Subcutaneous abdominal adipose tissue (tissue), 5 donors: ENCODE data around the gene MYOM3.

Experiments used
- H3K27ac ChIP-seq: one replicate; pipeline ENCODE4 v1.7.0; 2013; ENCODE audit warnings: low read depth, mild to moderate bottlenecking, inconsistent platforms, low read length, moderate library complexity
- H3K27me3 ChIP-seq, 5 donors: one replicate each; pipeline ENCODE4 v1.7.0; 2013; ENCODE audit warnings: low read length in 5 of 5, inconsistent platforms in 1 of 5; ENCODE audit not compliant: control insufficient read depth in 5 of 5, insufficient read depth in 4 of 5
- H3K36me3 ChIP-seq, 5 donors: one replicate each; pipeline ENCODE4 v1.7.0; 2013; ENCODE audit warnings: low read length in 5 of 5; ENCODE audit not compliant: control insufficient read depth in 5 of 5, insufficient read depth in 5 of 5
- H3K4me1 ChIP-seq, 5 donors: one replicate each; pipeline ENCODE4 v1.7.0; 2013; ENCODE audit warnings: low read length in 5 of 5, mild to moderate bottlenecking in 3 of 5, moderate library complexity in 1 of 5; ENCODE audit not compliant: control insufficient read depth in 5 of 5, insufficient read depth in 5 of 5
- H3K4me3 ChIP-seq, 5 donors: one replicate each; pipeline ENCODE4 v1.7.0; 2013; ENCODE audit warnings: low read length in 5 of 5, low read depth in 1 of 5
- H3K9ac ChIP-seq, 5 donors: one replicate each; pipeline ENCODE4 v1.7.0; 2013; ENCODE audit warnings: low read length in 5 of 5, mild to moderate bottlenecking in 4 of 5, moderate library complexity in 3 of 5
- H3K9me3 ChIP-seq, 5 donors: one replicate each; pipeline ENCODE4 v1.7.0; 2013; ENCODE audit warnings: low read length in 5 of 5; ENCODE audit not compliant: control insufficient read depth in 5 of 5
- donor health status: healthy.
- donor health status: healthy.
- donor health status: healthy.
- donor health status: healthy.
- donor health status: healthy.

The MYOM3 gene

GRCh38 chr1:24098102-24098501, 13.8 kb downstream of the MYOM3 start:
- Histone ChIP-seq H3K9ac (no peak overlapping the region), H3K4me3 (no peak overlapping the region), H3K36me3 (no peaks in the 10 kb centered on the region), H3K9me3 (no peaks in the 10 kb centered on the region), H3K27ac (no peak overlapping the region), H3K27me3 (peaks cover 0 to 10% (median 3%) of the 10 kb centered on the region in 5 donors), H3K4me1 (peaks cover 0 to 12% (median 10%) of the 10 kb centered on the region in 5 donors)

GRCh38 chr1:24097663-24098062, 14.3 kb downstream of the MYOM3 start:
- no peaks in the 10 kb centered on the region for H3K9me3 ChIP-seq
- peaks cover 0 to 8% (median 6%) of the 10 kb centered on the region in 5 donors for H3K4me1 ChIP-seq
- H3K27me3 ChIP-seq = peaks cover 0 to 10% (median 3%) of the 10 kb centered on the region in 5 donors
- no peak overlapping the region for H3K27ac ChIP-seq
- no peak overlapping the region for H3K9ac ChIP-seq
- H3K4me3 ChIP-seq = no peak overlapping the region
- H3K36me3 ChIP-seq = no peaks in the 10 kb centered on the region

DNA sequence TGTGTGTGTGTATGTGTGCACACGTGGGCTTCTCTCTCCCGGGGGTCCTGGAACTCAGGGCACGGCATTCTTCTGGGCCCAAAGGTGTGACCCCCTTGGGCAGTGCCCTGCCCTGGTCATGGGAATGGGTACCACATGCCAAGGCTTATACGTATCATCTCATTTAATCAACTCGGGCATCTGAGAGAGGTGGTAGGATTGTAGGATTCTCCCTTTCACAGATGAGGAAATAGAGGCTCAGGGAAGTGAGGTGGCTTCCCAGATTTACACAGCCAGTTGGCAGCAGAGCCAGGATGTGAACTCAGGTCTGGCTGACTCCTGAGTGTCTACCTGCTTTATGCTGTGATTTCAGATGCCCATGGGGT, 15.2 kb downstream of the MYOM3 start:
- Histone ChIP-seq H3K9me3 (no peaks in the 10 kb centered on the region), H3K27me3 (peaks cover 0 to 10% (median 3%) of the 10 kb centered on the region in 5 donors), H3K27ac (no peak overlapping the region), H3K4me1 (no peaks in the 10 kb centered on the region), H3K9ac (no peak overlapping the region), H3K36me3 (no peaks in the 10 kb centered on the region), H3K4me3 (no peak overlapping the region)

GRCh38 chr1:24096009-24096738, 15.8 kb downstream of the MYOM3 start:
- Histone ChIP-seq H3K4me3 (no peak overlapping the region), H3K9ac (no peak overlapping the region), H3K9me3 (no peaks in the 10 kb centered on the region), H3K27ac (no peak overlapping the region), H3K27me3 (peaks cover 0 to 10% (median 3%) of the 10 kb centered on the region in 5 donors), H3K36me3 (no peaks in the 10 kb centered on the region), H3K4me1 (no peaks in the 10 kb centered on the region)

DNA sequence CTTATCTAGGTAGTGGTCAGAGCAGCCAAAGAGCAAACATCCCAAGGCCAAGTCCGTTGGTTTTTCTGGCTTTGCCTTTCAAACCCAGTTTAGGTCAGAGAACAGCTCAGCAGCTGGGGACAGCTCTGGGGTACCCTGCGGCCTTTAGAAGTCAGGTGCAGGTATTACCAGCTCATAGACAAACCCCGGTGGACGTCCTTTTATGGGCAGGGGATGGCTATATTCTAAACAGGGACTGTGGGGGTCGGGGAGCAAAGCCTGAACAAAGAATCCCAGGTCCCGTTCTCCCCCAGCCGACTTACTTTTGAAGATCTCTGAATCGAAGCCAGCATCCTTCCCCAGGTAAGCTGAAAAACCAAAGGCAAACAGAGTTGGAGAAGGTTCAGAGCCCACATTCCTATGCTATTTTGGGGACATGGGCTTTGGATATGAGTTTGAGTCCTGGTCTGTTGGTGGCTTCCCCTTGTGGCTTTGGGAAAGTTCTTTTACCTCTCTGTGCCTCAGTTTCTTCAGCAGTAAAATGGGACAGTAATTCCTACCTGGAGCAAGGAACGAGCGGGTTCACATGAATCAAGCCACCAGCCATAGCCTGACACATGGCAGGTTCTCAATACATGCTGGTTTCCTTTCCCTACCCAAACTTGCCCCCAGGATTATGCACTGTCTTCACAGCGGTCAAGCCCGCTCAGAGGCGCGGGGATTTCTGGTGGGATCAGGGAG, 16.6 kb downstream of the MYOM3 start:
- Histone ChIP-seq H3K4me3 (no peak overlapping the region), H3K36me3 (no peaks in the 10 kb centered on the region), H3K9me3 (no peaks in the 10 kb centered on the region), H3K27ac (no peak overlapping the region), H3K4me1 (no peaks in the 10 kb centered on the region), H3K9ac (no peak overlapping the region), H3K27me3 (peaks cover 0 to 10% (median 3%) of the 10 kb centered on the region in 5 donors)

GRCh38 chr1:24094554-24094953, 17.4 kb downstream of the MYOM3 start:
- H3K36me3 ChIP-seq = no peaks in the 10 kb centered on the region
- H3K27me3 ChIP-seq = peaks cover 2 to 10% (median 3%) of the 10 kb centered on the region in 5 donors
- no peaks in the 10 kb centered on the region for H3K9me3 ChIP-seq
- H3K4me3 ChIP-seq = no peak overlapping the region
- no peaks in the 10 kb centered on the region for H3K4me1 ChIP-seq
- no peak overlapping the region for H3K9ac ChIP-seq
- no peak overlapping the region for H3K27ac ChIP-seq

- H3K27ac ChIP-seq = no peak overlapping the region
- H3K4me3 ChIP-seq = no peak overlapping the region
- no peaks in the 10 kb centered on the region for H3K9me3 ChIP-seq
- H3K9ac ChIP-seq = no peak overlapping the region
- H3K4me1 ChIP-seq = no peaks in the 10 kb centered on the region
- H3K36me3 ChIP-seq = no peaks in the 10 kb centered on the region
- H3K27me3 ChIP-seq = peaks cover 2 to 10% (median 3%) of the 10 kb centered on the region in 5 donors
These were observed 18.2 kb downstream of the MYOM3 start for GRCh38 chr1:24093732-24094131.

- Histone ChIP-seq H3K36me3 (no peaks in the 10 kb centered on the region), H3K4me1 (no peaks in the 10 kb centered on the region), H3K9ac (no peak overlapping the region), H3K27ac (no peak overlapping the region), H3K27me3 (peaks cover 2 to 10% (median 3%) of the 10 kb centered on the region in 5 donors), H3K4me3 (no peak overlapping the region), H3K9me3 (no peaks in the 10 kb centered on the region)
These were observed 19.0 kb downstream of the MYOM3 start for GRCh38 chr1:24092979-24093378.

DNA sequence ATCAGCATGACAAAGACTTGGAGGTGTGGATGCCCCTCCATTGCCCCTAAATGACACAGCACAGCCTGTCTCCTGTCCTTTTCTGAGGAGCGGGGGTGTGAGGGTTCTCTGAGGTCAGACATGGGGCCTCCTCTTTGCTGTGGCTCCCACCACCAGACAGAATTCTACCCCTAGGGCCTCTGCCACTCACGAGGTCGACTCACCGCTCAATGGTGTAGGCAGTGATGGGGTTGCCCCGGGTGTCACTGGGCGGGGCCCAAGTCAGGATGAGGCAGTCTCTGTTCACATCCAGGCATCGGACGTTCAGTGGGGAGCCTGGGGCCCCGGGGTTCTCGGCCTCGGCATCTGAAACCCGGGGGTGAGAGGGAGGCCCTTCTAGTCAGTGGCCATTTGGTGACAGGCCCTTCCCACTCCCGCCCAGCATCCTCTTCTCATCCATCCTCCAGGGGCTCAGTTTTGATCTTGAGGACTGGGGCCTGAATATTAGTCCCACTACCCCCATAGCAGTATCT, 19.9 kb downstream of the MYOM3 start:
- Histone ChIP-seq H3K9ac (no peak overlapping the region), H3K27ac (no peak overlapping the region), H3K4me1 (no peaks in the 10 kb centered on the region), H3K36me3 (no peaks in the 10 kb centered on the region), H3K27me3 (peaks cover 2 to 8% (median 3%) of the 10 kb centered on the region in 5 donors), H3K4me3 (no peak overlapping the region), H3K9me3 (no peaks in the 10 kb centered on the region)

DNA sequence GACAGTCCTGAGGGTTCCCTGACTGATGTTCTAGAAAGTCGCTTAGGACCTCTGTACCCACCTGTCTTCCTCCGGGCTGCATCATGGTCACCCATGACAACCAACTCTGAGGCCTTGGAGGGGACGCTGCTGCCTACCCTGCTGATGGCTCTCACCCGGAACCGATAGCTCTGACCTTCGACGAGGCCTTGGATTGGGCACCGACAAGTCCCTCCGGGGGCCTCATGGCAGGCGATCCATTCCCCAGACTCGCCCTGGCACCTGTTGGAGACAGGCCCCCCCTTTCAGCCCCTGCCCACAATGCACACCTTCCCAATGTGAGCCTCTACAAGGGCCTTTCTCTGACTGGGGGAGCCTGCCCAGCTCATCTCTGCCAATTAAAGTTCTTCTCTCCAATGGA, 21.2 kb downstream of the MYOM3 start:
- Histone ChIP-seq H3K27me3 (peaks cover 0 to 7% (median 2%) of the 10 kb centered on the region in 5 donors), H3K4me3 (no peak overlapping the region), H3K27ac (no peak overlapping the region), H3K9ac (no peak overlapping the region), H3K4me1 (no peaks in the 10 kb centered on the region), H3K36me3 (no peaks in the 10 kb centered on the region), H3K9me3 (no peaks in the 10 kb centered on the region)
